IPS-NIHi11 (cell line): ENCODE measurements around the gene GDE1.

Experiments
- DNase-seq: peaks from one replicate; pipeline ENCODE4 v3.0.0; 2012; ENCODE audit warnings: mixed read lengths, low spot score

The GDE1 gene

GRCh38 chr16:19523559-19524355, 1.9 kb upstream of the GDE1 start, which contains the start of gene CCP110:
Gene CCP110 (plus strand): TSS chr16:19523942. CDS start chr16:19527882, 3,940 bp downstream.
- DNase-seq, result peak; percentile 89

DNA sequence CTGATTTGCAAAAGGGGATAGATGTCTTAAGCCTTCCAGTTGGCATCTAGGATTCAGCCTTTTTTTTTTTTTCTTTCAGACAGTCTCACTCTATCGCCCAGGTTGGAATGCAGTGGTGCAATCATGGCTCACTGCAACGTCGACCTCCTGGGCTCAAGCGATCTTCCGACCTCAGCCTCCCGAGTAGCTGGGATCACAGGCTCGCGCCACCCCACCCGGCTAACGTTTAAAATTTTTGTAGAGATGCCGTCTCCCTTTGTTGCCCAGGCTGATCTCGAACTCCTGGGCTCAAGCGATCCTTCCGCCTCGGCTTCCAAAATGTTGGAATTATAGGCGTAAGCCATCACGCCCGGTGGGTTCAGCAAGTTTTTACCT, 1.3 kb upstream of the GDE1 start:
- DNase-seq, result no peak

GRCh38 chr16:19522760-19523159, 862 bp upstream of the GDE1 start:
- DNase-seq, result no peak

- DNase-seq, result no peak
These were observed 467 bp upstream of the GDE1 start for GRCh38 chr16:19522397-19522732.

GRCh38 chr16:19520861-19521331, 1.0 kb downstream of the GDE1 start:
- no peak for DNase-seq

GRCh38 chr16:19518388-19518787, 3.5 kb downstream of the GDE1 start:
- no peak for DNase-seq

DNA sequence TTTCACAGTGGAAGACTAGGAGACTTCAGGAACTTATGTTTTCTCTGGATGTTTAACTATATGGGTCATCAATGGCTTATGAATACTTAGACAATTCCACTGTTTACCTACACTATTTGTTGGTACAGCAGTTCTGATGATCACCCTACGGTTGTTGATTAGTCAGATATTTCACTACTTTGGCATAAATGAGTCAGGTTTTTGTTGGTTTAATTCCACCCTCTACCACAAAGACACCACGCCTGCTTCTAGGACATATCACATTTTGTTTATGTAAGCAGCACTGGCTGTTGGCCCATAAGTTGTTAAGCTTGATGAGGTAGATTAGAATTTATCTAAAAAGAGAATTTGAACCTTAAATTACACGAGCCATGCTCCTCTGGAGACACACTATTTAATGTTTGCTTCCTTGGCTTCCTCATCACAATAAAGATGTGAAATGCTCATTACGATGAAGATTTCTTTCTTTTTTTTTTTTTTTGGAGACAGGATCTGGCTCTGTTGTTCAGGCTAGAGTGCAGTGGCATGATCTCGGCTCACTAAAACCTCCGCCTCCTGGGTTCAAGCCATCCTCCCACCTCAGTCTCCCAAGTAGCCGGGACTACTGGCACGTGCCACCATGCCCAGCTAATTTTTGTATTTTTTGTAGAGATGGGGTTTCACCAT, 4.3 kb downstream of the GDE1 start:
- DNase-seq, result no peak

DNA sequence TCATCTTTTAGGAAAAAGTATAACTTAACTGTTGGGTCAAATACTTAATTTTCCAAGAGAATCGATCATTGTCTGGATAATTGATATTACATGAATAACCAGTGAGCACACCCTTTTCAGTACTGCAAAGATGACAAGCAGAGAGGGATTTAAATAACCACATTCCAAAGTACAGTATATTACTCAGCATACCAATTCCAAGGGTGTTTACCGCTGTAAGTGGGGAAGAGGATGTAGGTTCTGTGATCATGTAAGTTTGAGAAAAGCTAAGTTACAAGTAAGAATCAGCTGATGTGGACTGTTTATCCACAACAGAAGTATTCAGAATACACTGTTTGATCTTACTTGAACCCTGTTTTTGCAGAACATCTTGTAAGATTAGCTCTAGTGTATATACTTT, 6.1 kb downstream of the GDE1 start:
- DNase-seq, result no peak

DNA sequence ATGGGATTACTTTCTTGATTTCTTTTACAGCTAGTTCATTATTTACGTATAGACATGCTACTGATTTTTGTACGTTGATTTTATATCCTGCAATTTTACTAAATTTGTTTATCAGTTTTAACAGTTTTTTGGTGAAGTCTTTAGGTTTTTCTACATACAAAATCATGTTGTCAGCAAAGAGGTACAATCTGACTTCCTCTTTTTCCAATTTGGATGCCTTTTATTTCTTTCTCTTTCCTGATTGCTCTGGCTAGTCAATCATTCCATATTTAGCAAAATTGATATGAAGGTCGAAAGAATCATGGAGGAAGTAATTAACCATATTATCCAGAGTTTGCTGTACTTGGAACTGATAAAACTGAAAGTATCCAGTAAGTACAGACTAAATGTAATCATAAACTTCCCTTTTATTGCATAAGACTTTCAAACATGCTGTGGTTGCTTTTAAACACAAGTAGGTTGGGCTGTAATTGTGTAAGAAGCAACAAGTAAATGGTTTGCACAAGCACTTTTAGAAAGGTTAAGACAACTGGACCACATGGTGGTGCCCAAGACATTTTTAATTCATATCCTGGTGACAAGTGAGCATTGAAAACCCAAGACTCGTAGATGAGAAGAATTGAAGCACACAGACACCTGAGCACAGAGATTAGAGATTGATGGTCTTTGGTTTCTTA, 8.4 kb downstream of the GDE1 start:
- no peak for DNase-seq

DNA sequence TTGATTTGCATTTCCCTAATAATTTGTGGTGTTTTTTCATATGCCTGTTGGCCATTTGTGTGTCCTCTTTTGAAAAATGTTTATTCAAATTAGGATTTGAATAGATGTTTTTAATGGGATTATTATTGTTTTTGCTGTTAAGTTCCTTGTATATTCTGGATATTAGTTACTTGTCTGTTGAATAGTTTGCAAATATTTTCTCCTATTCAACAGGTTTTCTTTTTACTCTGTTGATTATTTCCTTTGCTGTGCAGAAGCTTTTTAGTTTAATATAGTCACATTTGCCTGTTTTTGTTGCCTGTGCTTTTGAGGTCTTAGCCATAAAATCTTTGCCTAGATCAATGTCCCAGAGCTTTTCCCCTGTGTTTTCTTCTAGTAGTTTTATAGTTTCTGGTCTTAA, 9.6 kb downstream of the GDE1 start:
- no peak for DNase-seq

- no peak for DNase-seq
These were observed 14.0 kb downstream of the GDE1 start for GRCh38 chr16:19507867-19508266.

- DNase-seq, result no peak
These were observed 14.9 kb downstream of the GDE1 start for GRCh38 chr16:19506965-19507364.

GRCh38 chr16:19505600-19506303, 16.1 kb downstream of the GDE1 start:
- DNase-seq, result no peak

DNA sequence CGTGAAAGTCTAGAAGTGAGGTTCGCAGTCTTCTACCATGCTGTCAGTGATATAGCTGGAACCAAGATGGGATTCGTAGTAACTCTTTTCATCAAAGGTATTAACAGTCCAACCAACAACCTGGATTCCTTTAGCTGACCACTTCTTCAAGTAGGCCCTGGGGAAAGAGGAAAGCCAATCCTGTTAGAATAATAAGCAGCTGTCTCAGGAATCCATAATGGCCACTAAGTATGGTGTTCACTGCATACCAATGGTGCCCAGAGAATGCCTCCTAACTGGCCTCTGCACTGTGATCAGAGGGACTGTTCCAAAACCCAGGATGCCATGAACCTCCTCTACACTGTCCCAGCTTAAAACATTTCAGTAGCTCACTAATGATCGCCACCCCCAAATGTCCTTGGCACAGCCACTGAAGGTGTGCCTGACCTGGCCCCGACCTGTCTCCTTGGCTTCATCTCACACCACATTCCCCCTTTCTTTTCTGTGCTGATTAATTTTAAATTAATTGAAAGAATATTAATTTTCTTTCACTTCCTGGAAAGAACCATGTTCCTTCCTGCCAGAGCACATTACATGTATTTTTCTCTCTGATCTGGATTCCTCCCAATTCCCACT, 18.3 kb downstream of the GDE1 start:
- DNase-seq, result no peak

DNA sequence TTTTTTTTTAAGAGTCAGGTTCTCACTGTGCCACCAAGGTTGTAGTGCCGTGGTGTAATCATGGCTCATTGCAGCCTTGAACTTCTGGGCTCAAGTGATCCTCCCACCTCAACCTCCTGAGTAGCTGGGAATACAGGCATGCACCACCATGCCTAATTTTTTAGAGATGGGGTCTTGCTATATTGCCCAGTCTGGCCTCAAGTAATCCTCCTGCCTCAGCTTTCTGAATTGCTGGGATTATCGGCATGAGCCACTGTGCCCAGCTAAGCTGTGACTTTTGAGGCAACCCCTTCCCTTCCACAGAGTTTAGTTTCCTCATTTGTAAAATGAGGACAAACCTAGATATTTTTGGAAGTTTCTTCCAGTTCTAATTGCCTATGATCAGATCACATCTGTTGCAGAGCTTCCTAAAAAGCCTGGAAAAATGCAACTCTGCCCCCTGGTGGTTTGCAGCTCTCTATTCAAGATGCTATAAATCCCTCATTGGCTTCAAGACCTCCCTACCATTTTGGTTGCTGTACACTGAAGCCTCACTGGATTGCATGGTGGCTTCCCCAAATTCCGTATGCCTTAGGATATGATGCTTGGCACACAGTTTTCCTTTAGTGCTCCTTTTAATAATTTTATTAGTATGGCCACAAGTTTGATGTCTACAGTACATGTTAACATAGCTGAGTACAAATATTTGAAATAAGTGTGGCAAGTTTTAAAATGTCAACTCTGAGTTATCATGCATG, 19.3 kb downstream of the GDE1 start:
- DNase-seq, result peak; percentile 70

- no peak for DNase-seq
These were observed 22.4 kb downstream of the GDE1 start for GRCh38 chr16:19499481-19499880.

DNA sequence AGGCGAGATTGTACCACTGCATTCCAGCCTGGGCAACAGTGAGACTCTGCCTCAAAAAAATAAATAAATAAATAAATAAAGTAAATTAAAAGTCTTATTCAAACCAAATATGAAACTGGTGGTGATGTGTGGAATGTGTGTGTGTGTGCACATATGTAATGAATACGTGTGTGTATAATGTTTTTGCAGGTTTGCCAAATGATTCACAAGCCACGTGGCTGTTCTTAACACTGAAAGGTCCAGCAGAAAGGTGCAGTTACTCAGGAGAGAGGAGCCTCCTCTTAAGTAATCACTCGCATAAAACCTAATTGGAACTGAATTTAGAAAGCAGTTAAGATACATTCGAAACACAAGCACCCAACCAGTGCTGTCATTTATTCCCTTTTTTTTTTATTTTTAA, 22.9 kb downstream of the GDE1 start:
- no peak for DNase-seq

- no peak for DNase-seq
These were observed 24.7 kb downstream of the GDE1 start for GRCh38 chr16:19497176-19497575.

- DNase-seq, result no peak
These were observed 31.3 kb downstream of the GDE1 start for GRCh38 chr16:19490619-19491018.

DNA sequence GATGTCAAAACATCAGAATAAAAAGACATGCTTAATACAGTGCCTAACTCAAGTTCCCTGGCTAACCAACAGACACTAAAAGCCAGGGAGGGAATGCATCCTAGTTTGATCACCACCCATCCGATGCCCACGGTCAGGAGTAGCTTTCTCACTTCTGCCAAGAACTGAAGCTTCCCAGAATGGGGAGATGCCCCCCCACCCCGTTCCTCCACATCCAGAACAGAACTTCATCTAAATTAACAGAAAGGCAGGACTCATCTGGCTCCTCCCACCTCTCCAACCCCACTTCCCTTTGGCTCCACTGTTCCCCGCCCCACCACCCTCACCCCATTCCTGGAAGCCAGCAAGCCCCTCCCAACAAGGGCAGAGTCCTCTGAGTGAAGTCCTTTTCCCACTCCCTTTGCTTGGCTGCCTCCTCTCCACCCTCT, 33.7 kb downstream of the GDE1 start:
- DNase-seq, result peak; percentile 54

GRCh38 chr16:19486750-19487325, 35.1 kb downstream of the GDE1 start:
- no peak for DNase-seq
